ENCODE measurements around the gene MUL1.

MUL1 gene

DNA sequence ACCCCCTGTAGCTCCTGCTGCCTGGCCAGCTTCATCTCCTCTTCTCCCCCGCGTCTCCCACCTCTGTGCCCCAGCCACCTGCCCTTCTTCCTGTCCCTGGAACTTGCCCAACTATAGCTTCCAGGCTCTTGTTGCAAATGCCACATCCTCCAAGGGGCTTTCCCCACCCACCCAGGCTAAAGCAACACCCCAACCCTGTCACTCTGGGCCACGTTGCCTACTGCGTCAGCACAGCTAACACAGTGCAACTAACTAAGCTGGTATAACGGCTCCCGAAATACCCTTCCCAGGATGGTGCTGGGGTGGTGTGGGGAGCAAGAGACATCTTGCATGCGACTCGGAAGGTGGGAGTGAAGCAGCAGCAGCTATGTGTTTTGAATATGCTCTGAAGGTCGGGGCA lies 41.7 kb downstream of the MUL1 start:
- no peak for DNase-seq

DNA sequence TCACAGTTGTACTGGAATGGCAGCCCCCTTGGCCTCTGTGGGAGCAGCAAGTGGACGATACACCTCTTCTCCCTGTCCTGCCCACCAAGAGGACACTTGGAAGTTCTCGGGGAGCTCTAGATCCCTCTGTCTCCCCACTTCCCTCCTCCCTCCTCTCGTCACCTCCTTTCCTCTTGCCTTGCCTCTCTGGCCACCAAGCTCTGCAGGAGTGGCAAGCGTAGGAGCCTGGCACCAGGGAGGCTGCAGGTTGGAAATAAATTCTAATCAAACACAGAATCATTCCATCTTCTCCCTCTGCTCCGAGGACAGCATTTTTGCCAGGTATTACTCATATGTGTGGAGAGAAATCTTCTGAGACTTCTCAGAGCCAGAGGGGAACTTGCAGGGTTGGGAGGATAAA lies 42.8 kb downstream of the MUL1 start:
- DNase-seq: no peak

GRCh38 chr1:20463502-20463901 lies 44.4 kb downstream of the MUL1 start:
- DNase-seq: no peak

GRCh38 chr1:20462397-20462796 lies 45.6 kb downstream of the MUL1 start:
- no peak for DNase-seq

- no peak for DNase-seq
Observed at GRCh38 chr1:20458717-20459116, 49.2 kb downstream of the MUL1 start.

DNA sequence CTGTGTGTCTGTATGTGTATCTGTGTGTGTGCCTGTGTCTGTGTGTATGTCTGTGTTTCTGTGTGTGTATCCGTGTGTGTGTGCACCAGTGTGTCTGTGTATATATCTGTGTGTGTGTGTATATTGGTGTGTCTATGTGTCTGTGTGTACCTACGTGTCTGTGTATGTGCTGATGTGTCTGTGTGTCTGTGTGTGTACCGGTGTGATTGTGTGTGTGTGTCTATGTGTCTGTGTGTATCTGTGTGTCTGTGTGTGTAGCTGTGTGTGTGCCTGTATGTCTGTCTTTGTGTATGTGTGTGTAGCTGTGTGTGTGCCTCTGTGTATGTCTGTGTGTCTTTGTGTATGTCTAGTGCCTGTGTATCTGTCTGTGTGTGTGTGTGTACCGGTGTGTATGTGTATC lies 53.9 kb downstream of the MUL1 start:
- no peak for DNase-seq

DNA sequence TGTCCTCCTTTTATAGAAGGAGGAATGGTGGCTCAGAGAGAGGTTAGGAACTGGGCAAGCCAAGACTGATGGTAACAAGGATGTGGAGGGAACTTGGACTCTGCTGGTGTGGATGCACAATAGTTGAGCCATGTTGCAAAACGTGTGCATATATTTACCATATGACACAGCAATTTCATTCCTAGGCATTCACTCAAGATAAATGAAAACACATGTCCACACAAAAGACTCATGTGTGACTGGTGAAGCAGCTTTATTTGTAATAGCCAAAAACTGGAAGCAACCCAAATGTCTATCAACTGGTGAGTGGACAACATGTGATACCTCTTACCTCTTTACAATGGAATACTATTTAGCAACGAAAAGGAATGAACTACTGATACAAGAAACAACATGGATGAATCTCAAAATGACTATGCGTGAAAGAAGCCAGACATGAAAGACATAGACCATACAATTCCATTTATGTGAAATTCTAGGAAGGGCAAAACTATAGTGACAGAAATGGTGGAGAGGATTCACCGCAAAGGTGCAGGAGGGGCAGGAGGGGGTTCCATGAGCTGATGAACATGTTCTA lies 58.1 kb downstream of the MUL1 start:
- DNase-seq: no peak

Data from SIG-M5 (cell line).